GM19328 (cell line): Measurements from ENCODE around the gene GATC.
"Not testable (repeated sequence)": the region's sequence is repeated elsewhere in the genome, so short reads cannot be mapped to it uniquely, and the experiment has no call there.

Experiments
- ATAC-seq: cut with Tn5 transposase; IDR thresholded peaks from one replicate; pipeline ENCODE4 v1.9.1; 2021; ENCODE audit warnings: mild to moderate bottlenecking, moderate library complexity; ENCODE audit not compliant: unreplicated experiment

GATC gene

DNA sequence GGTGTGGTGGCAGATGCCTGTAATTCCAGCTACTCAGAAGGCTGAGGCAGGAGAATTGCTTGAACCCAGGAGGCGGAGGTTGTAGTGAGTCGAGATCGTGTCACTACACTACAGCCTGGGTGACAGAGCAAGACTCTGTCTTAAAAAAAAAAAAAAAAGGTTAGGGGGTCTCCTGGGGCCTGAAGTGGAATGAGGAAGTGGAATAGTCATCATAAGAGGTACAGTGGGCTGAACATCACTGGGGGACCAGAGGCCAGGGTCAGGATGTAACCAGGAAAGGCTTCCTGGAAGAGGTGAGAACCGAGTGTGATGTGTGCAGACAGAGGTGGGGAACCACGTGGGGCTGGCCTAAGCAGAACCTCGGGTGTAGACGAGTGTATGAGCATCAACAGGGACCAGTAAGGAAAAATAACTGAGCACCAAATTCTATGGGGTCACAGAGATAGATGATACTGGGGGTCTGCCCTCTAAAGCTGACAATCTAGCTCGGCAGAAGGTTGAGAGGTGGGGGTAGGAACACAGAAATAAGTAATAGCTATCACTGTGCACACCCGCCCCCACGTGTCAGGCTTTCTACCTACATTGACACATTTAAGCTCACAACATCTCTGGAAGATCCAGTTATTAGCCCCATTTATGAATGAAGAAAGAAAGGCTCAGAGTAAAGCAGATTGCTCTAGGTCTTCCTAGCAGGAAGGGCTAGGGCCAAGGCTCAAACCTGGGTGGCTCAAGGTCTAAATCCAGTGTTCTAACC is 13.3 kb upstream of the GATC start:
- no peak for ATAC-seq

DNA sequence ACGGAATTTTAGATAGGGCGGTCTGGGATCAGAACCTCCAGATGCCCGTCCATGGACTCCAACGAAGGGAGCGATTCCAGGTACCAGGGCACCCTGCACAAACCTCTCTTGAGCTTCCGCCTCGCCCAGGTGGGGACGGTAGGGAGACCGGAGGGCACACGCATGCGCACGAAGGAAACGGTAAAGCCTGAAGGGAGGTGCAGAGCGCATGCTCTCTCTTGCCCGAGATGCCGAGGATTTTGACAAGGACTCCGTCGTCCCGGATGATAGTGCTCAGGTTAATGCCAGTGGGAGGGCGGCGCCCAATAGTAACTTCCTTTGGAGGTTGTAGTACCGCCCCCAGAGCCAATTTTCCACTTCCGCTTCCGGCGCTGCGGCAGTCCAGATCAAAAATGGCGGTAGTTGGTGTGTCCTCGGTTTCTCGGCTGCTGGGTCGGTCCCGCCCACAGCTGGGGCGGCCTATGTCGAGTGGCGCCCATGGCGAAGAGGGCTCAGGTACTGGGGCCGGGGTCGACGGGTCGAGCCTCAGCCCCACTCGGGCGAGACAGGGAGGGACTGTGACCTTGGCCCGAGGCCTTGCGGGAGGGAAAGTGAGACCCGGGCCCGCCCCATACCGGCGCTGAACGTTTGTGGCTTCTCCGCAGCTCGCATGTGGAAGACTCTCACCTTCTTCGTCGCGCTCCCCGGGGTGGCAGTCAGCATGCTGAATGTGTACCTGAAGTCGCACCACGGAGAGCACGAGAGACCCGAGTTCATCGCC is 8.3 kb upstream of the GATC start, which contains the start of gene COX6A1:
Gene COX6A1 (plus strand): TSS at position 379 of the 760 bp plus-strand sequence. CDS start 14 bp downstream, at position 393.
- peak; percentile 90 for ATAC-seq

DNA sequence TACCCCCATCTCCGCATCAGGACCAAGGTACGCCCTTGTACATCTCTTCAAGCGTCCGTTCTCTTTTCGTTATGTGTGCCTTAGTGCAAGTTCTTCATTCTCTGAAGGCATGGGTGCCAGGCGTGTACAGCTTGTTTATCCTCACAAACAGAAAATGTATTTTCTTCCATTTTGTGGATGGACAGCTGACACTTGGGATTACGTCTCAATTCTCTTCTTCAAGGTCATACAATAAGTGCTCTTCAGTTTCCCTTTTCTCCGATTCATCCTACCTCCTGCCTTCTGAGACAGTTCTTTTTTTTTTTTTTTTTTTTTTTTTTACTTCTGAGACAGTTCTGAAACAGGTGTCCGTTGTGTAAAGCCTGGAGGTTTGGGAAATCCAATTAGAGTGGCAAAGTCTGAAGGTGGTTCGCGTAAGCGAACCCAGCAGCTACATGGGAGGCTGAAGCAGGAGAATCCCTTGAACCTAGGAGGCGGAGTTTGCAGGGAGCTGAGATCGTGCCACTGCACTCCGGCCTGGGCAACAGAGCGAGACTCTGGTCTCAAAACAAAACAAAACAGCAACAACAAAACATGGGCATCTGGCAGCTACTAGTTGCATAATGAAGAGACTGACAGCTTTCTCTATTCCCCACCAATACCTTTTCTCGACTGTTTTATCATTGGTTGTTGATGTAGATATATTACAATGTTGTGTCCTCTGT is 7.6 kb upstream of the GATC start:
- peak; percentile 4 for ATAC-seq

DNA sequence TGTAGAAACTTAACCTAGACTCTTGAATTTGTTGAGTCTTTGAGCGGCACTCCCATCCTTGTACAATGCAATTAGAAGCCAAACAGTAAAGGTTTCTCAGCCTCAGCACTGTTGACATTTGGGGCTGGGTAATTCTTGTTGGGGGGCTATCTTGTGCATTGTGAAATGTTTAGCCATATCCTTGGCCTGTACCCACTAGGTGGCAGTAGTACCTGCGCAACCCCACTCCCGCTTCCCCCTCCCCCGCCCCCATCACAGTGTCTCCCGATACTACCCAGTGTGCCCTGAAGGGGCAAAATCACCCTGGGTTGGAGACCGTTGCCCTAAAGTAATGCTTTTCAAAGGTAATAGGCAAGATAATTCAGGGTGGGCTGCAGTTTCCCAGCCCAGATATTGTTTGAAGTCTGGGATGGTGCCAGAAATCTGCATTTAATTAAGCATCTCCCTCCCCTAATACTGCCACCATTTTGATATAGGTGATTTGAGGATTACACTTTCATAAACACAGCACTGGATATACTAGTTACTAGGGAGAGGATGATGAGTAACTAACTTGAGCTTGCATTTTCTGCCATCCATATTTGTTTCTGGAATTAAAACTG is 6.5 kb upstream of the GATC start:
- ATAC-seq: no peak

DNA sequence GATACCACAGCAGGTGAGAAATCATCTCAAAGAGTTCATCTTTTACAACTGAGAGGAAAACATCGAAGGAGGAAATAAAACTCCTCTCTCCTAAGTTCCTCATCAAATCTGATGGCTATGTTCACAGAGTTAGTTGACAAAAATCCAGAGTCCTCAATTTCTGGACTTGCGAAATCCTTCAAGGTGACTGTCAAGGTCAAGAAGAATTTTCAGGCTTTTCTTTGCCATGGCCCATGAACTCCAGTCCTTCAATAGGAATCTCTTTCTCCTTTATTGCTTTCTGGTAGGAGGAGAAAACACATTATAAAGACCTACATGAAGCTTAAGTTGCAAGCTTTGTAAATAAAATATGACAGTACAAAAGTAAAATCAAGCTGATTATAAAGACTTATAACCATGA is 1.6 kb upstream of the GATC start:
- no peak for ATAC-seq

DNA sequence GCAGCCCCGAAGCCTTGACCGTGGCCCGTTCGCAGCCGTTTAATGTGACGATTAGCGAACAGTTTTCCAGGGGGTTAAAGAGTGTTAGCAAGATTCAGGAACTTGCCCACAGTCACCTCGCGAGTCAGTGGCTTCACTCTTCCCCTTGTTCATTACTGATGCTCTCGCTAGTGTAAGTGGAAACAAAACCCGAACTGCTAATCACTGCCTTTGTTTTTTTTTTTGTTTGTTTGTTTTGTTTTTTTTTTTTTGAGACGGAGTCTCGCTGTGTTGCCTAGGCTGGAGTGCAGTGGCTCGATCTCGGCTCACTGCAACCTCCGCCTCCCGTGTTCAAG is 567 bp downstream of the GATC start:
- ATAC-seq: not testable (repeated sequence)

DNA sequence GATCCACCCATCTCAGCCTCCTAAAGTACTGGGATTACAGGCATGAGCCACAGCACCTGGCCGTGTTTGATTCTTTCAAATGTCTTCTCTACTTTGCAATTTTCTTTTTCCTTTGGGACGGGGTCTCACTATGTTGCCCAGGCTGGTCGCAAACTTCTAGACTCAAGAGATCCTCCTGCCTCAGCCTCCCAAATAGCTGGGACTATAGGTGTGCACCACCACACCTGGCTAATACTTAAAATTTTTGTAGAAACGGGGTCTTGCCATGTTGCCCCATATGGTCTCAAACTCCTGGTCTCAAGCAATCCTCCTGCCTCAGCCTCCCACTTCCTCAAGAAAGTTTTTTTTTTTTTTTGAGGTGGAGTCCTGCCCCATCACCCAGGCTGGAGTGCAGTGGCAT is 1.7 kb downstream of the GATC start:
- no peak for ATAC-seq

DNA sequence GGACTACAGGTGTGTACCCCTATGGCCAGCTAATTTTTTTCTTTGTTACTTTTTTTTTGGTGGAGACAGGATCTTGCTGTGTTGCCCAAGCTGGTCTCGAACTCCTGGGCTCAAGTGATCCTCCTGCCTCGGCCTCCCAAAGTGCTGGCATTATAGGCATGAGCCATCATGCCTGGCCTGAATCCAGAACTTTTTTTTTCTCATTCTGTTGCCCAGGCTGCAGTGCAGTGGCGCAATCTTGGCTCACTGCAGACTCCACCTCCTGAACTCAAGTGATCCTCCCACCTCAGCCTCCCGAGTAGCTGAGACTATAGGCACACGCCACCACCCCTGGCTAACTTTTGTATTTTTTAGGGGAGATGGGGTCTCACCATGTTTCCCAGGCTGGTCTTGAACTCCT is 6.3 kb downstream of the GATC start:
- ATAC-seq: not testable (repeated sequence)

DNA sequence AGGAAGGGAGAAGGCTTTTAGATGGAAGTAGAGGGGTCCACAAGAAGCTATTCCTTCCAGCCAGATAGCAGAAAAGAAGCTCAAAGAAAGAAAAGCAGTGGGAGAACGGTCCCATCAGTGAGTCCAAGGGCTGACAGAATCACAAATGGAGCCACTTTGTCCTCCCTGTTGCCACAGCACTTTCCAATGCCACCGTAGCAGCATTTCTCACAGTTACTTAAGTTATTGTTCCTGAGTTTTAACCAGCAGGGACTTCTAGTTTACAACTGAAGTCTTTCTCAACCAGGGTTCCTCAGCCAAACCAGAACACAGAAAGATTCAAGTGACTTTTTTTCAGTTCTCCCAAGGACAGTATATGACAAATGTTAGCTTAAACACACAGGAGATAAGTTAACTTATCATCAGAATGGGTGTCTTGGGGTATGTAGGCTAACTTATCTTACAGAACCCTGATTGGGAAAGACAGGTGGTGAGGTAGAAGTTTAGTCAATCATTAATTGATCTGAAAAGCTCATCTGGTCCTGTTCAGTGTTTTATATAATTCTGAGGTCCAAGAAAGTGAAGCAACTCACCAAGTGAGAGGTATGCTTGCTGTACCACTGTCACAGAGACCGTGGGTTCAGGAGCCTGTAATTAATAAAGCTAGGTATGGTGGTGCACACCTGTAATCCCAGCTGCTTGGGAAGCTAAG is 7.0 kb downstream of the GATC start:
- ATAC-seq: no peak

DNA sequence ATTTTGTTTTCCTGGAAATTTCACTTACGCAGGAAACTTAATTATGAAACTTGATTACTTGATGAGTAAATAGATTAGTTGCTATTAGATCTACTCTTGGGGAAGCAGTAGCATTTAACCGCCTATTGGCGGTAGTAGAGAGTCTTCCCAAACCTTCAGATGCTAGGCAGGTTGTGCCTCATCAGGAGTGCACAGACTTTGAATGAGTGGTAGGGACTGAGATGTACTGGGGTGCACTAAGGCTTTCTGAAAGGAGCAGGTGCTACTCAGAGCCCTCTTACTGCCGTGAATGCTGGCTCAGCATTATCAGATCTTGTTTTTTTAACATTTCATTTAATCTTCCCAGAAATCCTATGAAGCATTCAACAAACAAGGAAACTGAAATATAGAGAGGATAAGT is 7.7 kb downstream of the GATC start:
- ATAC-seq: peak; percentile 51

DNA sequence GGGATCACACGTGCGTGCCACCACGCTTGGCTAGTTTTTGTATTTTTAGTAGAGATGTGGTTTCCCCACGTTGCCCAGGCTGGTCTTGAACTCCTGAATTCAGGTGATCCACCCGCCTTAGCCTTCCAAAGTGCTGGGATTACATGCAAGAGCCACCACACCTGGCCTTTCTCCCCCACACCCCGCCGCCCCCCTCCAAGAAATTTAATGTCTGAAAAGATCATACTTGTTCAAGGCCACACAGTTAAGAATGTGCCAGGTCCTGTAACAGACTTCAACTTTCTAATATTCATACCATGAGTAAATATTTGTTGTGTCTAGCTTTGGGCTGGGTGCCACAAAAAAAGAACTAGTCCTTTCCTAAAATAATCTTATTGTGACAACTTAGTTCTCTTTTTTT is 9.1 kb downstream of the GATC start:
- no peak for ATAC-seq

DNA sequence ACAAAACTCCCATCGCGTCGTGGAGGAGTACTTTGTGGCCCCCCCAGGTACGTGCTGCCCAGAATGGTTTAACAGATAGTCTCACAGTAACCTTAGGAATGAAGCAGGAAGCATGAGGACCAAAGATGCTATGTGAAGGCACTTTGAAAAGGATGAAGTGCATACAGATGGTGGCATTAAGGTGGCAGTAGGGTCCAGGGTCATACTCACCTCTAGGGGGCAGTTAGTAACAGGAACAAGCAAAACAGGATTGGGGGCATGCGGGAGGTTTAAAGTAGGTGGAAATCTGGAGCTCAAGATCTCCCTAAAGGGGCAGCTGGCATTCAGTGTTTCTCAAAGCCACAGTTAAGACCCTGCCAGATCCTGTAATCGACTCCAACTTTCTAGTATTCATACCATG is 10.9 kb downstream of the GATC start:
- no peak for ATAC-seq

DNA sequence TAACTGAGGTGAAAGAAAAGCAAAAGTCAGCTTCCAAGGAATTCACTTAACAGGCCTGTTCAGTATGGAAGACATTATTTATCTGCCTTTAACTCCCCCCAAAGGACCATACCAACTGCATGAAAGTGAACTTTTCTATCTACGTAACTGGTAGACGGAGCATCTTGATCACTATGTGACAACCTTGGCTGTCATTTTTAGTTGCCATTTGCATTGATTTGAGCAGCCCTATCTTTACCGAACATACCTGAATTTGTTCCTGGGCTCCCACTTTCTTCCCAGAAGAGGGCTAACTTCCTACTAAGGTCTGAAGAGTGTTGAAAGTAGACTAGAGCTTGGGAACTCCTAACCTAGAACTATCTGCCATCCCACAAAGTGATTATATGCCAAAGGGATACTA is 13.9 kb downstream of the GATC start:
- ATAC-seq: no peak

DNA sequence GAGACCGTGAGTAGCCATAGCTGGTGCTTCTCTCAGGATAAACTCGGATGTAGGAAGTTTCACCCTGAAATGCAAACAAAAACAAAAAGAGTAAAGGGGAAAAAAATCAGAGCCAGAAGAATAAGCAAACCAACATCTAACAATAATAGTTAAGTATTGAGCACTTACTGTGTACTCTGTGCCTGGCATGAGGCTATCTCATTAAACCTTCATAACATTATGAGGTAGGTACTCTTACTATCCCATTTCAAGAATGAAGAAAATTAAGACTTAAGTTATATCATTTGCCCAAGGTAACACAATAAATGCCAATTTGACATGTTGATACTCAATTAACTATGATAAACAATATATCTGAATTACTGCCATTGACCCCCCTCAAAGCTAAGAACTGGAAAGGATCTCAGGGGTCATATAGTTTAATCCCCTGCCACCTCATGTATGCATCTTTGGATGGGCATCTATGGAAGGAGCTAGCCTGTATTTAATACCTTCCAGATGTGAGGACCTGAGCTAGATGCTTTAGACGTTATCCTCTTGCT is 15.9 kb downstream of the GATC start:
- no peak for ATAC-seq

DNA sequence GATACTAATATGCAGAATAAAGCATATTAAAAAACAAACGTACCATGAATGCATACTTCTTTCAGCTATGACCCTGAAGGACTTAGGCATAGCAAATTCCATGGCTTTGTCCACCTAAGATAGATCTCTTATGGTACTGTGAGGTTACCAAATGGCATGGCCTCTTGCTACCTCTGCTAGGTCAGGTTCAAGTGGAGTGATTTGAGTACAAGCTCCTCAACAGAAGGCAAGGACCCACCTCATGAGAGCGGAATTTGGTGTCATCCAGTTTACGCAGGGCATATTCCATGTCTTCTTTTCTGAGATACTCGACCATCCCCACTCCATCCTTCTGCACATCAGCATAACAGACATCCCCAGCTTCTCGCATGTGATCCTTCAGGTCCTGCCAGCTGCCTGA is 17.5 kb downstream of the GATC start:
- no peak for ATAC-seq

DNA sequence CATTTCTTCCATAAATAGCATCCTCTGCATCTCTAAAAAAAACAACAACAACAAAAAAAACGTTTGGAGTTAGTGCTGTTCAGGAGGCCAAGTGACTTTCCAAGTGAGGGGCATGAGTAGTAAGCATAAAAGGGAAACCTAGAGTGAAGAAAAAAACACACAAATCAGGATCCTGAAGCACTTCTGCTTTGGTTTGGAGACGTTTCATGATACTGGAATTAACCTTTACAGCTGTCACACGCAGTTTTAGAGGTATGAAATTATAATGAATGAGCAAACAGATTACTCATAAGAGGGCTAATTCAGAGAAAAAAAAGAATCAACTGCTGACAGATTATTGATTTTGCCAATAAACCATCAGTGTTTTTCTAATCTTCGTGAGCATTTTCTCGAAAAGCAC is 19.5 kb downstream of the GATC start:
- no peak for ATAC-seq

DNA sequence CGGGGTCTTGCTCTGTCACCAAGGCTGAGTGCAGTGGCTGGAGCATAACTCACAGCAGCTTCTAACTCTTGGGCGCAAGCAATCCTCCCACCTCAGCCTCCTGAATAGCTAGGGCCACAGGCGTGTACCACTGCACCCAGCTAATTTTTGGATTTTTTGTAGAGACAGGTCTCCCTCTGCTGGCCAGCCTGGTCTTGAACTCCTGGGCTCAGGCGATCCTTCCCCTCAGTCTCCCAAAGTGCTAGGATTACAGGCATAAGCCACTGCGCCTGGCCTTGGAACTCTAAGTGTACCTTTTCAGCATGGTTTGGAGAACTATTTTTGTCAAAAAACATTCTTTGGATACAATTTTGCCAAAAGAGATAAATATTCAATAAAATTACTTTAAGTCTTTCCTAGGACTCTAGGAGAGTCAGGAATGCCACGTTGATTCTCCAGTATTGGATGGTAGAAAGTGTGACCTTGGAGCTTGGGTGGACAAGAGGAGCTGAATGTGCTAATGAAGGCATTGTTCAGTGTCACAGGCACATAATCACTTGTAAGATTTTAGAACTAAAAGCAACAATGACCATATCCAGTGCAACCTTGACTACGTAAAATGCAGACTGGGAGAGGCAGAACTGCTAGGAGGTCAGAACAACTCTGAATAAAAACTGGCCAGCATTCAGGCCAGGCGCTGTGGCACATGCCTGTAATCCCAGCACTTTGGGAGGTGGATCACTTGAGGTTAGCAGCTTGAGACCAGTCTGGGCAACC is 20.5 kb downstream of the GATC start:
- ATAC-seq: no peak

DNA sequence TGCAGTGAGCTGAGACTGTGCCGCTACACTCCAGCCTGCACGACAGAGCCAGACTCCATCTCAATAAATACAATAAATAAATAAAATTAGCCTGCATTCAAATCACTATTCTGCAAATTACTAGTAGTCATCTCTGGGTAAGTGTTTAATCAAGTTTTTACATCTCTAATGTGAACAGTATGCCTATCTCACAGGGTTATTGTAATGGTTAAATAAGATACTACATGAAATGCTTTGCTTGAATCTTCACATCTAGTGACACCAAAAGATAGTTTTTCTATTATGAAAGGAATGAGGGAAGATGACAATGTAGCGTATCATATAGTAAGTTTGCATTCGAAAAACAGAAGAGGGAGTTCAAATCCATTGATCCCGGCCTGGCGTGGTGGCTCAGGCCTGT is 21.2 kb downstream of the GATC start:
- no peak for ATAC-seq

DNA sequence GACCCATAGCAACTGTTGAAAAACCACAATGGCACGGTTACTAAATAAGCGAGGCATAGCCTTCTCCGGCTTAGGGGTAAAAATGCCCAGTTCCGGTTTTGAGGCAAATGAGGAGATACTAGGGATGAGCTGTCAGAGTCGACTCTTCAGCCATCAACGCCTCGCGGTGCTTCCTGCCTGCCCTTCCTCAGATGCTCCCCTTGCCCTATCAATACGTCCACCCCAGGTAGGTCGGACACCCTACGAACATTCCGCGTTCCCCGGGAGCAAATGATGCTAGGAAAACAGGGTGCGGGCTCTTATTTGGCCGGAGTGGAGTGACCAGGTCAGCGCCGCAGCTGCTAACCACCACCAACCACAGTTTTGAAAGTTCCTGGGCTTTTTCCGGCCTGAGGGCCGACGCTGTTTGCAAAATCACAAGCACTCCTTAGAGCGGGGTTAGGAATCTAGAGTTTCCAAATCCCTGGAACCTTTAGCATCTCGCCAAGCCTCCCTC is 22.1 kb downstream of the GATC start:
- no peak for ATAC-seq
